Subcutaneous adipose tissue (tissue), 4 donors: Measurements from ENCODE around the gene TMEM101. TPM values are rescaled to one million over a fixed set of nuclear protein-coding genes. Genes with fewer than 3 reads are reported as not detected.

Experiments
- total RNA-seq, 4 donors: library from RNA; depleted of rRNA; stranded (reverse); fragments of >200 nt; gene quantifications; one replicate each; pipeline ENCODE4 v1.1.0, GENCODE V29; 2016
- TF ChIP-seq, protein P1 (sequence below): fragments of 450-650 bp; IDR thresholded peaks from one replicate; pipeline ENCODE4 v1.5.1; 2016; ENCODE audit warnings: low read depth, mild to moderate bottlenecking, control low read depth, antibody characterized with exemption, moderate library complexity

TMEM101 gene
- total RNA-seq, 4 donors from 2014 or later, result 13.5 to 28.4 (median 21.9) TPM

DNA sequence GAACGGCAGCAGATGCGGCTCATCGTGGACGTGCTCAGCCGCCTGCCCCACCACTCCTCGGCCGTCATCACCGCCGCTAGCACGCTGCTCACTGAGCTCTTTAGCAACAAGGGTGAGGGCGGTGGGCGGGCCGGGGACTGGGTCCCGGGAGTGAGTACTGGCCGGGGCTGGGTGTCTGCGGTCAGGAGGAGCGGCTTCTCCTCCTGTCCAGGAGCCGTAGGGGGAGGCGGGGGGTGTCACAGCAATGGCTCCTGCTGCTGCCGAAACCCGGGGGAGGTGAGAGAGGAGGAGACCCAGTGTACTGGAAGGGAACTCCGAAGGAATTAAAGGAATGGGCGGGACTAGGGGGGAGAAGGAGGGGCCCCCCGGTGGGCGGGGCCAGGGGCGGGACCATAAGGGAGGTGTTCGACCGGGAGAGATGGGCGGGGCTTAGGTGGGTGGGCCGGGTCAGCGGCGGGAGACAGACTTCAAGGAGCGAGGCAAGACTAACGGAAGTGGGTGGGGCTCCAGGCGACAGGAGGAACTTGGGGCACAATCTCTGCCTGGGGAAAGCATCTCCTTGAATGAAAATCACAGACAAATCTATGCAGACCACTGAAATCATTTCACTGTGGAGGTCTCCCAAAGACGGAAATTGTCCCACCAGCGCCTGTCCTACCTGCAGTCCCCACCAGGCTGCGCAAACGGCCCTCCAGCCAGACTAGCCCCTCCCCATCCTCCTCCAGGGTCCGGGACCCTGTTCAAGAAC lies 8.0 kb downstream of the TMEM101 start:
- TF ChIP-seq, protein P1, sequence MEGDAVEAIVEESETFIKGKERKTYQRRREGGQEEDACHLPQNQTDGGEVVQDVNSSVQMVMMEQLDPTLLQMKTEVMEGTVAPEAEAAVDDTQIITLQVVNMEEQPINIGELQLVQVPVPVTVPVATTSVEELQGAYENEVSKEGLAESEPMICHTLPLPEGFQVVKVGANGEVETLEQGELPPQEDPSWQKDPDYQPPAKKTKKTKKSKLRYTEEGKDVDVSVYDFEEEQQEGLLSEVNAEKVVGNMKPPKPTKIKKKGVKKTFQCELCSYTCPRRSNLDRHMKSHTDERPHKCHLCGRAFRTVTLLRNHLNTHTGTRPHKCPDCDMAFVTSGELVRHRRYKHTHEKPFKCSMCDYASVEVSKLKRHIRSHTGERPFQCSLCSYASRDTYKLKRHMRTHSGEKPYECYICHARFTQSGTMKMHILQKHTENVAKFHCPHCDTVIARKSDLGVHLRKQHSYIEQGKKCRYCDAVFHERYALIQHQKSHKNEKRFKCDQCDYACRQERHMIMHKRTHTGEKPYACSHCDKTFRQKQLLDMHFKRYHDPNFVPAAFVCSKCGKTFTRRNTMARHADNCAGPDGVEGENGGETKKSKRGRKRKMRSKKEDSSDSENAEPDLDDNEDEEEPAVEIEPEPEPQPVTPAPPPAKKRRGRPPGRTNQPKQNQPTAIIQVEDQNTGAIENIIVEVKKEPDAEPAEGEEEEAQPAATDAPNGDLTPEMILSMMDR, result no peak

DNA sequence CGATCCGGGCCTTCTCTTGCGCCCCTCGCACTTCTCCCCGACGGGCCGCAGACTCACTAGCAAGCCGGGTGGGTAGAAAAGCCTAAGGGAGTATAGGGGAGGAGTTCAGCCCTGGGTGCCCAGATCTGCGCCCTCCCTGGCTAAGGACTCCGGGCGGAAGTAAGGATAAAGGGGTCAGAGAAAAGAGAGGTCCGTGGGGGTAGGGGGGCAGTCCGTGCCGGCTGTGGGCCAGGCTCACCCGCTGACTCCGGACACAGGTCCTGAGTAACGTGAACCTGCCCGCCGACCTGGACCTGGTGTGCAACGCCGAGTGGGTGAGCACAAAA lies 8.5 kb downstream of the TMEM101 start:
- TF ChIP-seq, protein P1, result no peak

DNA sequence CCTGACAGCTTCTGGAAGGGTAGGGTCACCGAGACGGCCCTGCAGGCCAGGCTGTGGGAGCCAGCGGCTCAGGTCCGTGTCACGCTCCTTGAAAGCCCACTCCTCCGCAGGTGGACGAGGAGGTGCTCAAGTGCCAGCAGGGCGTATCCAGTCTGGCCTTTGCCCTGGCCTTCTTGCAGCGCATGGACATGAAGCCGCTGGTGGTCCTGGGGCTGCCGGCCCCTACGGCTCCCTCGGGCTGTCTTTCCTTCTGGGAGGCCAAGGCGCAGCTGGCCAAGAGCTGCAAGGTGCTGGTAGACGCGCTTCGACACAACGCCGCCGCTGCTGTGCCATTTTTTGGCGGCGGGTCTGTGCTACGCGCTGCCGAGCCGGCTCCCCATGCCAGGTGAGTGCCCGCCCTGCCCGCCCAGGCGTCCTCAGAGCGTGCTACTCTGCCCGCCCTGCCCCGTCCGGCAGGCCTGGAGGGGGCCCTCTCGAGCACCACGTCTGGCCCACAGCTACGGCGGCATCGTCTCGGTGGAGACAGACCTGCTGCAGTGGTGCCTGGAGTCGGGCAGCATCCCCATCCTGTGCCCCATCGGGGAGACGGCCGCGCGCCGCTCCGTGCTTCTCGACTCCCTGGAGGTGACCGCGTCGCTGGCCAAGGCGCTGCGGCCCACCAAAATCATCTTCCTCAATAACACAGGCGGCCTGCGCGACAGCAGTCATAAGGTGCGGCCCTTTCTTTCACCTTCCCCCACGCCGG lies 9.1 kb downstream of the TMEM101 start:
- TF ChIP-seq, protein P1, result no peak

DNA sequence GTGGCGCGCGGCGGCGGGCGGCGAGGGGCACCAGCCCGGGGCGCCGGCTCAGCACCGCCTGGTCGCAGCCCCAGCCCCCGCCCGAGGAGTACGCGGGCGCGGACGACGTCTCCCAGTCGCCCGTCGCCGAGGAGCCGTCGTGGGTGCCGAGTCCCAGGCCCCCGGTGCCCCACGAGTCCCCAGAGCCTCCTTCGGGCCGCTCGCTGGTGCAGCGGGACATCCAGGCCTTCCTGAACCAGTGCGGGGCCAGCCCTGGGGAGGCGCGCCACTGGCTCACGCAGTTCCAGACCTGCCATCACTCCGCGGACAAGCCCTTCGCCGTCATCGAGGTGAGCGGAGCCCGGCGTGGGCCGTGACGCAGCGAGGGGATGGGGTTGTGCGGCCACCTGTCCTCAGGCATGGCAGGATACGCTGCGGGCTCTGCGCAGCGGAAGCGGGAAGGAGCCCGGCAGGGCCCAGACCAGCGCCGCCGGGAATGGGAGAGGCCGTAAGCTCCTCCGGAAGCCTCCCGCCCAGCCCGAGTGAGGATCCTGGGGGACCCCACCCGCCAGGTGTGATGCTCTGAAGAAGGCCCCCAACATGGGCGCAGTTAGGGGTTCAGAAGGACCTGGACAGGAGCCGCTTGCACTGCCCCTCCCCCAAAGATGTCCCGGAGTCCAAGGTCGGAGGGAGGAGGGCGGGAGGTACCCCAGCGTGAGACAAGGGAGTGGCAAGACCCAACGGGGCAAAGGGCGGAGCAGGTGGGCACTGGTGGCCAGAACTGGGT lies 9.8 kb downstream of the TMEM101 start:
- TF ChIP-seq, protein P1, result no peak

DNA sequence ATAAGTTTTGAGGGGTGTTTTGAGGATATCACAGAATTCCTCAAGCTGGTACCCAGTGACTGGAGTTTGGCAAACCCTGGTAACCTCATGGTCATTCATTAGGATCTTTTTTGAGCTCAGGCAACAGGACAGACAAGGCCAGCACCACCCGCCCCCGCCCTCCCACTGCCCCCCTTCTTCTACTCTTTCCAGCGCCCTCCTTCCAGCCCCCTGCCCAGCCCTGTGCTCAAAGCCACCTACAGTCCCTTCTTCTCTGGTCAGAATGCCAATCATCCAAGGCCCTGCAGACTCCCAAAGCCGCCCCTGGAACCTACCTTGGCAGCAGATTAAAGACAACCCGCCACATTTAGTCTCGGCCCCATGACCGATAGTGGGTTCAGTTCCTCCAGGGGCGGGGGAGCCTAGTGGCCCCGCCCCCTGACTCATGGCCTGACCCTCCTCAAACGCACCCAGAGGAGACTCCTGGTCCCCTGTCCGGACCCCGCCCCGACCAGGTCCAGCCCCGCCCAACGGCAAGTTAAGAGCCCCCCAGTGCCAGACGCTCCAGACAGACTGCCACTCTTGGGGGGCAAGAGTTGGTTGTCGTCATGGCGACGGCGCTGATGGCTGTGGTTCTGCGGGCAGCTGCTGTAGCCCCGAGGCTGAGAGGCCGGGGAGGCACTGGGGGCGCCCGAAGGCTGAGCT lies 10.5 kb downstream of the TMEM101 start, which contains the start of gene NAGS:
Gene NAGS (plus strand): TSS at position 546 of the 684 bp plus-strand sequence. CDS start 42 bp downstream, at position 588.
- TF ChIP-seq, protein P1, result no peak

DNA sequence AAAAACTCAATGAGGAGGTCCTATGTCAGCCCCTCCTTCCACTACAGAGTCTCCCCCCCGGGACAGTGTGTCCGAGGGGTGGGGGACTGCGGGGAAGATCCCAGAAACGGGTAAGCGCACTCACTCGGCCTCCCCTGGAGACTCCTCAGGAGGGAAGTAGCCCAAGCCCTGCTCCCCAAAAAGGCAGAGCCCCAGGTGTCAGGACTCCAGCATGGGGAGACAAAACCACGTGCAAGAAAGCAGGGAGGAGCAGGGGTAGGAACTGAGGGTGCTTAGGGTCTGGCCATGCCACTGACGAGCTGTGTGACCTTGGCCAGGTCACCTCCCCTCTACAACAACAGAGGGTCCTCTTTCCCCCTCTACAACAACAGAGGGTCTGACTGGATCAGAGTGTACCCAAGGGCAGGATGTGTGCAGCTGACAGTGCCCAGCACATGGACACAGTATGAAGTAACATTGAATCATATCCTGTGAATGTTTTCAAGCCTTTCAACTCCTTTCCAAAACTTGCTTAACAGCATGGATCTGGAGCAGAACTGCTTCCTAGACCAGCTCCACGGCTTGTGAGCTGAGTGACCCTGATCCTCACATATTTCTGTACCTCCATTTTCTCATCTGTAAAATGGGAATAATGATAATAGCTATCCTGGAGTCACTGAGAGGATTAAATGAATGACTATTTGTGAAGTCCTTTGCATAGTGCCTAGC lies 12.5 kb downstream of the TMEM101 start:
- TF ChIP-seq, protein P1, result no peak
